Gastroesophageal sphincter (tissue), 3 donors: ENCODE results near the gene BTBD7.

Experiments
- CTCF ChIP-seq, 4 experiments: fragments of 200-600 bp in 2 of 4; fragments of 450-650 bp in 2 of 4; sonication (generic) in 1 of 4; IDR thresholded peaks; one replicate each; pipeline ENCODE4 v1.5.1; 2017 to 2019; ENCODE audit warnings: antibody characterized with exemption in 4 of 4, mild to moderate bottlenecking in 2 of 4, moderate library complexity in 2 of 4
- EP300 ChIP-seq: sonication (generic); formaldehyde crosslinking; IDR thresholded peaks from one replicate; pipeline ENCODE4 v1.6.1; 2017; ENCODE audit warnings: antibody characterized with exemption, mild to moderate bottlenecking
- POLR2A ChIP-seq, 2 donors: fragments of 450-650 bp; IDR thresholded peaks; one replicate each; pipeline ENCODE4 v1.6.1; 2017; ENCODE audit warnings: antibody characterized with exemption in 2 of 2, mild to moderate bottlenecking in 2 of 2, moderate library complexity in 1 of 2
- POLR2AphosphoS5 ChIP-seq: sonication (generic); formaldehyde crosslinking; IDR thresholded peaks from one replicate; pipeline ENCODE4 v1.6.1; 2017; ENCODE audit warnings: antibody characterized with exemption

- TF ChIP-seq CTCF (IDR thresholded peaks at IDR 0.05) (no peak), POLR2A (IDR thresholded peaks at IDR 0.05) (no peak), EP300 (no peak), POLR2AphosphoS5 (no peak)
Observed at GRCh38 chr14:93230539-93230938, 102.3 kb downstream of the BTBD7 start.
